Esophagus squamous epithelium (tissue), 5 donors: ENCODE results near the gene HDAC1. TPM values are rescaled to one million over a fixed set of nuclear protein-coding genes. Genes with fewer than 3 reads are reported as not detected.
"Not testable (repeated sequence)": the region's sequence is repeated elsewhere in the genome, so short reads cannot be mapped to it uniquely, and the experiment has no call there.

Experiments used
- DNase-seq: peaks from one replicate; lab custom pipeline; 2025; lab: John Stamatoyannopoulos, UW
- H3K27ac ChIP-seq, 4 donors: fragments of 200-600 bp; sonication (generic); one replicate each; pipeline ENCODE4 v1.5.1; 2016 to 2019; ENCODE audit warnings: mild to moderate bottlenecking in 1 of 4
- H3K27me3 ChIP-seq, 4 donors: fragments of 200-600 bp; sonication (generic); 1 replicate in 3 of 4; 2 replicates in 1 of 4; pipeline versions ENCODE4 v1.5.1 to v1.6.0; 2017 to 2021; ENCODE audit warnings: antibody characterized with exemption in 1 of 4
- H3K36me3 ChIP-seq, 3 donors: fragments of 200-600 bp; sonication (generic); one replicate each; pipeline ENCODE4 v1.5.1; 2016 to 2019
- H3K4me1 ChIP-seq, 3 donors: fragments of 200-600 bp; sonication (generic); one replicate each; pipeline ENCODE4 v1.5.1; 2017 to 2019
- H3K4me3 ChIP-seq, 4 donors: fragments of 200-600 bp; sonication (generic); 1 replicate in 3 of 4; 2 replicates in 1 of 4; pipeline ENCODE4 v1.5.1; 2016 to 2019; ENCODE audit warnings: mild to moderate bottlenecking in 2 of 4, moderate library complexity in 1 of 4
- H3K9me3 ChIP-seq, 3 donors: fragments of 200-600 bp; sonication (generic); one replicate each; pipeline ENCODE4 v1.5.1; 2016 to 2019
- CTCF ChIP-seq, 6 experiments: fragments of 450-650 bp in 4 of 6; fragments of 200-600 bp in 2 of 6; sonication (generic) in 2 of 6; IDR thresholded peaks; one replicate each; pipeline ENCODE4 v1.5.1; 2016 to 2019; ENCODE audit warnings: antibody characterized with exemption in 6 of 6, mild to moderate bottlenecking in 4 of 6, moderate library complexity in 4 of 6
- POLR2A ChIP-seq, 4 donors: fragments of 450-650 bp; IDR thresholded peaks; one replicate each; pipeline ENCODE4 v1.6.1; 2017; ENCODE audit warnings: antibody characterized with exemption in 4 of 4, mild to moderate bottlenecking in 4 of 4, moderate library complexity in 3 of 4
- whole genome bisulfite sequencing, 2 donors: methylation state at CpG; one replicate each; pipeline ENCODE4 v1.1.5; 2018; 5-methylcytosine and 5-hydroxymethylcytosine counted together
- intact Hi-C: fragments of 100-400 bp; cut with DNase I; formaldehyde crosslinking; loops from one replicate; pipeline ENCODE4 v1.15.0; 2022
- total RNA-seq, 4 donors: library from RNA; depleted of rRNA; stranded (reverse); fragments of >200 nt; gene quantifications; one replicate each; pipeline ENCODE4 v1.1.0, GENCODE V29; 2016
- donor health status: DM: yes; HTN: yes; CAD: no.

HDAC1 gene
- total RNA-seq, 4 donors from 2014 or later: 74.3 to 115 (median 96.0) TPM

GRCh38 chr1:32286763-32287162 lies 5.1 kb upstream of the HDAC1 start:
- WGBS, 2 donors: 88 to 94% methylated on average over 4 of the region's 4 CpGs
- Histone ChIP-seq H3K4me1 (peaks cover 0 to 29% (median 6%) of the 10 kb centered on the region in 3 donors), H3K36me3 (no peaks in the 10 kb centered on the region), H3K27me3 (no peaks in the 10 kb centered on the region), H3K4me3 (no peak overlapping the region), H3K9me3 (no peaks in the 10 kb centered on the region), H3K27ac (no peak overlapping the region)
- TF ChIP-seq POLR2A (IDR thresholded peaks at IDR 0.05) (no peak), CTCF (IDR thresholded peaks at IDR 0.05) (no peak)
- intact Hi-C loops: no loop called here
- DNase-seq: no peak

- Histone ChIP-seq H3K4me3 (no peak overlapping the region), H3K27ac (peak overlapping the region; percentile 87 to 95 (median 94)), H3K4me1 (peaks cover 8 to 49% (median 13%) of the 10 kb centered on the region in 3 donors), H3K36me3 (no peaks in the 10 kb centered on the region), H3K9me3 (no peaks in the 10 kb centered on the region), H3K27me3 (no peaks in the 10 kb centered on the region)
- no peak for DNase-seq
- TF ChIP-seq POLR2A (IDR thresholded peaks at IDR 0.05) (no peak), CTCF (IDR thresholded peaks at IDR 0.05) (no peak)
- intact Hi-C loops: no loop called here
- 51 to 83% methylated on average over 7 of the region's 7 CpGs for WGBS, 2 donors
These were observed 2.6 kb upstream of the HDAC1 start for GRCh38 chr1:32289256-32289655.

- H3K27ac ChIP-seq: peak overlapping the region; percentile 88 to 95 (median 94)
- intact Hi-C loops: no loop called here
- H3K27me3 ChIP-seq: no peaks in the 10 kb centered on the region
- H3K4me1 ChIP-seq: peaks cover 8 to 65% (median 13%) of the 10 kb centered on the region in 3 donors
- peak overlapping the region; percentile 68 to 87 (median 76) for H3K4me3 ChIP-seq
- H3K36me3 ChIP-seq: peaks cover 0 to 2% (median 0%) of the 10 kb centered on the region in 3 donors
- DNase-seq: no peak
- TF ChIP-seq POLR2A (IDR thresholded peaks at IDR 0.05): no peak
- TF ChIP-seq CTCF (IDR thresholded peaks at IDR 0.05): no peak
- WGBS, 2 donors: 26 to 28% methylated on average over 9 to 10 of the region's 10 CpGs
- H3K9me3 ChIP-seq: no peaks in the 10 kb centered on the region
These were observed 657 bp upstream of the HDAC1 start for GRCh38 chr1:32291145-32291707.

- DNase-seq, H3K4me3 ChIP-seq, H3K27me3 ChIP-seq, H3K9me3 ChIP-seq, intact Hi-C loops: not testable (repeated sequence)
- Histone ChIP-seq H3K27ac (peak overlapping the region in 3 of 4 donors; percentile 5 to 25 (median 12)), H3K4me1 (peaks cover 6 to 63% (median 7%) of the 10 kb centered on the region in 3 donors), H3K36me3 (peaks cover 0 to 27% (median 9%) of the 10 kb centered on the region in 3 donors)
- 85 to 92% methylated on average over 14 to 15 of the region's 16 CpGs for WGBS, 2 donors
These were observed 6.3 kb downstream of the HDAC1 start for GRCh38 chr1:32298211-32298610.

GRCh38 chr1:32299327-32299726 lies 7.4 kb downstream of the HDAC1 start:
- H3K27ac ChIP-seq: peak overlapping the region in 1 of 4 donors; percentile 25
- no peak overlapping the region for H3K4me3 ChIP-seq
- intact Hi-C loops: no loop called here
- H3K36me3 ChIP-seq: peaks cover 5 to 39% (median 15%) of the 10 kb centered on the region in 3 donors
- DNase-seq: no peak
- H3K4me1 ChIP-seq: peaks cover 0 to 52% (median 5%) of the 10 kb centered on the region in 3 donors
- TF ChIP-seq CTCF (IDR thresholded peaks at IDR 0.05) (no peak), POLR2A (IDR thresholded peaks at IDR 0.05) (no peak)
- H3K27me3 ChIP-seq: no peaks in the 10 kb centered on the region
- H3K9me3 ChIP-seq: no peaks in the 10 kb centered on the region
